ENCODE results near the gene HNRNPL.

DNA sequence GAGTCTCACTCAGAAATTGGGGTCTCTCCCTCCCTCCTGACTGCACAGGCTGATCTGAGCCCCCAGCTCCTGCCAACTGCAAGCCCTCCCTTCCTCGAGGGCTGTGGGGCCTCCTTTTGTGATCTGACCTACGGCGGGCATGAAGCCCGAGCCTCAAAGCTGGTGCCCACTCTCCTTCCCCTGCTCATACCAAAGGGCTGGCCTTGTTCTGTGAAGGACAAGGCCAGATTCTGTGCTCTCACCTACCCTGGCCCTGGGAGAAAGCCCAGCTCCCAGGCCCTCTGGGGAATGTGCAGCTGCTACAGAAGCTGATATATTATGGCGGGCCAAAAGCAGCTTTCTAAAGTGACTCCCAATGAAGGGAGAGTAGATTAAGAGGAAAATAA, 9.2 kb downstream of the HNRNPL start:
- TF ChIP-seq ZNF274 (IDR thresholded peaks at IDR 0.05; ENCODE audit: low read depth, low read length) (no peak), YY1 (IDR thresholded peaks at IDR 0.05; ENCODE audit: insufficient read depth, insufficient read length) (no peak), SUZ12 (IDR thresholded peaks at IDR 0.05; ENCODE audit: extremely low read depth, insufficient read depth, insufficient read length) (no peak)
